NCI-H2081 treated with DMSO at 0.1 percent for 48 hours (cell line): ENCODE results near the gene TTLL11.

Source experiments
- DNase-seq: peaks from one replicate; lab custom pipeline; 2025; lab: John Stamatoyannopoulos, UW

TTLL11 gene

GRCh38 chr9:121939643-121940042 lies 153.5 kb downstream of the TTLL11 start:
- DNase-seq, result no peak

GRCh38 chr9:121938621-121939020 lies 154.5 kb downstream of the TTLL11 start:
- no peak for DNase-seq

- DNase-seq, result no peak
Measured at GRCh38 chr9:121937240-121937639, 155.9 kb downstream of the TTLL11 start.

- DNase-seq, result no peak
Measured at GRCh38 chr9:121935739-121936138, 157.4 kb downstream of the TTLL11 start.

GRCh38 chr9:121930956-121931355 lies 162.2 kb downstream of the TTLL11 start:
- DNase-seq, result no peak

GRCh38 chr9:121929893-121930875 lies 162.9 kb downstream of the TTLL11 start:
- no peak for DNase-seq

- no peak for DNase-seq
Measured at GRCh38 chr9:121927636-121928035, 165.5 kb downstream of the TTLL11 start.

- DNase-seq, result no peak
Measured at GRCh38 chr9:121927081-121927480, 166.0 kb downstream of the TTLL11 start.

- DNase-seq, result no peak
Measured at GRCh38 chr9:121926351-121926801, 166.7 kb downstream of the TTLL11 start.

- no peak for DNase-seq
Measured at GRCh38 chr9:121925935-121926334, 167.2 kb downstream of the TTLL11 start.

GRCh38 chr9:121924700-121925099 lies 168.4 kb downstream of the TTLL11 start:
- no peak for DNase-seq

- DNase-seq, result no peak
Measured at GRCh38 chr9:121921444-121921843, 171.7 kb downstream of the TTLL11 start.

GRCh38 chr9:121917375-121918335 lies 175.5 kb downstream of the TTLL11 start:
- no peak for DNase-seq

- no peak for DNase-seq
Measured at GRCh38 chr9:121915304-121915625, 177.8 kb downstream of the TTLL11 start.

GRCh38 chr9:121914604-121915303 lies 178.4 kb downstream of the TTLL11 start:
- no peak for DNase-seq

GRCh38 chr9:121914017-121914595 lies 179.0 kb downstream of the TTLL11 start:
- DNase-seq, result no peak

GRCh38 chr9:121912812-121913627 lies 180.1 kb downstream of the TTLL11 start:
- DNase-seq, result no peak

GRCh38 chr9:121910491-121911040 lies 182.5 kb downstream of the TTLL11 start:
- DNase-seq, result no peak

- no peak for DNase-seq
Measured at GRCh38 chr9:121909111-121909510, 184.0 kb downstream of the TTLL11 start.
